H9 (cell line): ENCODE results near the gene P4HA1. TPM values are rescaled to one million over a fixed set of nuclear protein-coding genes. Genes with fewer than 3 reads are reported as not detected.

Experiments used
- DNase-seq: peaks from one replicate; pipeline ENCODE4 v3.0.0-alpha.2; 2017
- H2AFZ ChIP-seq: one replicate; pipeline ENCODE4 v1.6.1; 2013; ENCODE audit warnings: mild to moderate bottlenecking, low read length, control low read depth, moderate library complexity
- H2AK5ac ChIP-seq: 2 replicates; pipeline ENCODE4 v1.6.1; 2013; ENCODE audit warnings: low read length, control low read depth, mixed read lengths; ENCODE audit not compliant: insufficient read length
- H2BK120ac ChIP-seq: one replicate; pipeline ENCODE4 v1.6.1; 2013; ENCODE audit warnings: low read depth, mild to moderate bottlenecking, low read length, control low read depth, inconsistent platforms; ENCODE audit not compliant: poor library complexity, severe bottlenecking
- H2BK12ac ChIP-seq: 2 replicates; pipeline ENCODE4 v1.6.1; 2013; ENCODE audit warnings: low read length, control low read depth, mixed read lengths, low read depth; ENCODE audit not compliant: insufficient read length
- H2BK15ac ChIP-seq: 2 replicates; pipeline ENCODE4 v1.6.1; 2013; ENCODE audit warnings: low read depth, low read length, control low read depth
- H2BK20ac ChIP-seq: one replicate; pipeline ENCODE4 v1.6.1; 2013; ENCODE audit warnings: low read depth, mild to moderate bottlenecking, low read length, control low read depth, inconsistent platforms; ENCODE audit not compliant: poor library complexity, severe bottlenecking
- H2BK5ac ChIP-seq: 2 replicates; pipeline ENCODE4 v1.6.1; 2013; ENCODE audit warnings: low read length, control low read depth, mixed read lengths; ENCODE audit not compliant: insufficient read length
- H3K14ac ChIP-seq: 2 replicates; pipeline ENCODE4 v1.6.1; 2013; ENCODE audit warnings: low read length, control low read depth; ENCODE audit not compliant: insufficient read depth
- H3K18ac ChIP-seq: 2 replicates; pipeline ENCODE4 v1.6.1; 2013; ENCODE audit warnings: low read depth, mild to moderate bottlenecking, mixed read lengths, low read length, control low read depth; ENCODE audit not compliant: insufficient read length
- H3K23ac ChIP-seq: 2 replicates; pipeline ENCODE4 v1.6.1; 2013; ENCODE audit warnings: low read length, control low read depth, mixed read lengths, low read depth; ENCODE audit not compliant: insufficient read length
- H3K23me2 ChIP-seq: 2 replicates; pipeline ENCODE4 v1.6.1; 2013; ENCODE audit warnings: low read depth, mild to moderate bottlenecking, mixed read lengths, low read length, control low read depth; ENCODE audit not compliant: insufficient read length, poor library complexity, severe bottlenecking
- H3K27ac ChIP-seq: 2 replicates; pipeline ENCODE4 v1.5.1; 2013; ENCODE audit warnings: low read length, control low read depth, mixed read lengths, low read depth; ENCODE audit not compliant: insufficient read length
- H3K27me3 ChIP-seq: 2 replicates; pipeline ENCODE4 v1.6.1; 2013; ENCODE audit warnings: low read length, control low read depth, inconsistent platforms; ENCODE audit not compliant: insufficient read depth
- H3K4ac ChIP-seq: 2 replicates; pipeline ENCODE4 v1.6.1; 2013; ENCODE audit warnings: low read depth, mild to moderate bottlenecking, control low read depth, inconsistent platforms, low read length, moderate library complexity
- H3K4me1 ChIP-seq: 2 replicates; pipeline ENCODE4 v1.6.1; 2013; ENCODE audit warnings: low read length, control low read depth, inconsistent platforms; ENCODE audit not compliant: insufficient read depth
- H3K4me2 ChIP-seq: 2 replicates; pipeline ENCODE4 v1.6.1; 2013; ENCODE audit warnings: low read length, control low read depth, mixed read lengths; ENCODE audit not compliant: insufficient read length, insufficient read depth
- H3K56ac ChIP-seq: 2 replicates; pipeline ENCODE4 v1.6.1; 2013; ENCODE audit warnings: low read depth, mild to moderate bottlenecking, mixed read lengths, low read length, control low read depth; ENCODE audit not compliant: insufficient read length
- H3K79me1 ChIP-seq: 2 replicates; pipeline ENCODE4 v1.6.1; 2013; ENCODE audit warnings: low read depth, mild to moderate bottlenecking, moderate library complexity, low read length, control low read depth, inconsistent platforms; ENCODE audit not compliant: insufficient read depth, poor library complexity, severe bottlenecking
- H3K79me2 ChIP-seq: 2 replicates; pipeline ENCODE4 v1.6.1; 2013; ENCODE audit warnings: low read length, control low read depth, inconsistent platforms; ENCODE audit not compliant: insufficient read depth
- H3K9ac ChIP-seq: 2 replicates; pipeline ENCODE4 v1.6.1; 2013; ENCODE audit warnings: low read length, control low read depth, mixed read lengths; ENCODE audit not compliant: insufficient read length; ENCODE audit errors: extremely low read depth
- H3K9me3 ChIP-seq: one replicate; pipeline ENCODE4 v1.6.1; 2013; ENCODE audit warnings: low read depth, low read length, inconsistent platforms; ENCODE audit not compliant: control insufficient read depth
- H3T11ph ChIP-seq: one replicate; pipeline ENCODE4 v1.6.1; 2013; ENCODE audit warnings: mild to moderate bottlenecking, low read length, control low read depth, inconsistent platforms
- H4K20me1 ChIP-seq: one replicate; pipeline ENCODE4 v1.6.1; 2013; ENCODE audit not compliant: control insufficient read depth, insufficient read length, insufficient read depth
- H4K5ac ChIP-seq: 2 replicates; pipeline ENCODE4 v1.6.1; 2013; ENCODE audit warnings: low read depth, mild to moderate bottlenecking, mixed read lengths, low read length, control low read depth; ENCODE audit not compliant: insufficient read length
- H4K8ac ChIP-seq: replicated peaks from 2 replicates; pipeline ENCODE4 v1.6.1; 2013; ENCODE audit warnings: low read length, control low read depth, mixed read lengths, low read depth; ENCODE audit not compliant: insufficient read length
- H4K91ac ChIP-seq: 2 replicates; pipeline ENCODE4 v1.6.1; 2013; ENCODE audit warnings: low read depth, mild to moderate bottlenecking, moderate library complexity, mixed read lengths, low read length, control low read depth; ENCODE audit not compliant: insufficient read length
- H3K27ac Mint-ChIP-seq, 3 experiments: 2 replicates in 2 of 3; 3 replicates in 1 of 3; pipeline ENCODE4 v1.8.0; 2020 to 2021; ENCODE audit warnings: mixed read lengths in 3 of 3, mild to moderate bottlenecking in 1 of 3, moderate library complexity in 1 of 3
- H3K27me3 Mint-ChIP-seq: 2 replicates; pipeline ENCODE4 v1.8.0; 2021; ENCODE audit warnings: low read depth, mild to moderate bottlenecking, moderate library complexity, mixed read lengths
- H3K36me3 Mint-ChIP-seq, 3 experiments: 2 replicates in 2 of 3; 3 replicates in 1 of 3; pipeline ENCODE4 v1.8.0; 2020 to 2021; ENCODE audit warnings: low read depth in 3 of 3, mixed read lengths in 3 of 3; ENCODE audit not compliant: insufficient read depth in 1 of 3
- H3K4me1 Mint-ChIP-seq, 2 experiments: 2 replicates each; pipeline ENCODE4 v1.8.0; 2020; ENCODE audit warnings: mixed read lengths in 2 of 2
- H3K4me3 Mint-ChIP-seq, 2 experiments: 2 replicates in 1 of 2; 3 replicates in 1 of 2; pipeline ENCODE4 v1.8.0; 2020 to 2021; ENCODE audit warnings: mild to moderate bottlenecking in 2 of 2, mixed read lengths in 2 of 2, moderate library complexity in 1 of 2
- H3K9me3 Mint-ChIP-seq, 2 experiments: 2 replicates in 1 of 2; 3 replicates in 1 of 2; pipeline ENCODE4 v1.8.0; 2020; ENCODE audit warnings: mild to moderate bottlenecking in 2 of 2, mixed read lengths in 2 of 2, moderate library complexity in 1 of 2
- WGBS: extraction: QIAGEN DNeasy Blood & Tissue Kit; methylation state at CpG from one replicate; pipeline ENCODE4 v1.1.7; 2013; ENCODE audit warnings: missing lambda C conversion rate, low lambda C conversion rate, mixed read lengths; ENCODE audit not compliant: insufficient read length; ENCODE audit errors: extremely low coverage; 5-methylcytosine and 5-hydroxymethylcytosine counted together
- total RNA-seq: library from RNA; stranded (reverse); gene quantifications from 2 replicates; pipeline ENCODE4 v1.2.1, GENCODE V29; 2021
- TF ChIP-seq, protein P1 (sequence below): fragments of 200-600 bp; sonication (generic); conservative IDR thresholded peaks from 3 replicates; pipeline ENCODE4 v1.8.0; 2021; ENCODE audit warnings: antibody characterized with exemption, mild to moderate bottlenecking

The P4HA1 gene
- total RNA-seq, 1 experiment from 2014 or later, result 48.6 TPM

DNA sequence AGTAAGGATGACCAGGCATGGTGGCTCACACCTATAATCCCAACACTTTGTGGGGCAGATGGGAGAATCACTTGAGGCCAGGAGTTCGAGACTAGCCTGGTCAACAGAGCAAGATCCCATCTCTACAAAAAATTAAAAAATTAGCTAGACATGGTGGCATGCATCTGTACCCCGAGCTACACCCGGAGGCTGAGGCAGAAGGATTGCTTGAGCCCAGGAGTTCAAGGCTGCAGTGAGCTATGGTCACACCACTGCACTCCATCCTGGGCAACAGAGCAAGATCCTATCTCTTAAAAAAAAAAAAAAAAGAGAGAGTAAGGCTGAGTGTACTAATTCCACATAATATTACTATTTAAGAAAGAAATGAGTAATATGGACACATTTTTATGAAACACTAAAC lies 3.8 kb downstream of the P4HA1 start:
- WGBS, result no CpG with 5 or more reads among the region's 3 CpGs
- Histone ChIP-seq H2BK120ac (no peak overlapping the region), H2AK5ac (no peak overlapping the region), H3K79me1 (no peaks in the 10 kb centered on the region), H4K8ac (no peak overlapping the region), H4K20me1 (no peaks in the 10 kb centered on the region), H3K79me2 (no peaks in the 10 kb centered on the region), H2BK12ac (no peak overlapping the region), H3K9me3 (no peaks in the 10 kb centered on the region), H3K4ac (no peak overlapping the region), H3K23me2 (peaks cover 7% of the 10 kb centered on the region), H3K14ac (no peak overlapping the region), H2AFZ (no peak overlapping the region), H4K91ac (no peak overlapping the region), H3T11ph (no peak overlapping the region), H2BK15ac (no peak overlapping the region), H3K23ac (no peak overlapping the region), H3K4me1 (no peaks in the 10 kb centered on the region), H3K9ac (no peak overlapping the region), H3K18ac (no peak overlapping the region), H3K27ac (no peak overlapping the region), H2BK5ac (no peak overlapping the region), H3K4me2 (no peak overlapping the region), H3K27me3 (no peaks in the 10 kb centered on the region), H3K56ac (no peak overlapping the region), H2BK20ac (no peak overlapping the region), H4K5ac (no peak overlapping the region)
- Mint-ChIP-seq H3K36me3 (no peaks in the 10 kb centered on the region), H3K9me3 (no peaks in the 10 kb centered on the region), H3K27ac (no peak overlapping the region), H3K4me1 (peaks cover 17 to 21% of the 10 kb centered on the region in 2 experiments), H3K4me3 (no peak overlapping the region), H3K27me3 (no peaks in the 10 kb centered on the region)
- TF ChIP-seq, protein P1, sequence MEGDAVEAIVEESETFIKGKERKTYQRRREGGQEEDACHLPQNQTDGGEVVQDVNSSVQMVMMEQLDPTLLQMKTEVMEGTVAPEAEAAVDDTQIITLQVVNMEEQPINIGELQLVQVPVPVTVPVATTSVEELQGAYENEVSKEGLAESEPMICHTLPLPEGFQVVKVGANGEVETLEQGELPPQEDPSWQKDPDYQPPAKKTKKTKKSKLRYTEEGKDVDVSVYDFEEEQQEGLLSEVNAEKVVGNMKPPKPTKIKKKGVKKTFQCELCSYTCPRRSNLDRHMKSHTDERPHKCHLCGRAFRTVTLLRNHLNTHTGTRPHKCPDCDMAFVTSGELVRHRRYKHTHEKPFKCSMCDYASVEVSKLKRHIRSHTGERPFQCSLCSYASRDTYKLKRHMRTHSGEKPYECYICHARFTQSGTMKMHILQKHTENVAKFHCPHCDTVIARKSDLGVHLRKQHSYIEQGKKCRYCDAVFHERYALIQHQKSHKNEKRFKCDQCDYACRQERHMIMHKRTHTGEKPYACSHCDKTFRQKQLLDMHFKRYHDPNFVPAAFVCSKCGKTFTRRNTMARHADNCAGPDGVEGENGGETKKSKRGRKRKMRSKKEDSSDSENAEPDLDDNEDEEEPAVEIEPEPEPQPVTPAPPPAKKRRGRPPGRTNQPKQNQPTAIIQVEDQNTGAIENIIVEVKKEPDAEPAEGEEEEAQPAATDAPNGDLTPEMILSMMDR, result no peak
- DNase-seq, result no peak
